Frontal cortex (tissue), 4 donors: ENCODE measurements around the gene FAM89A. TPM values are rescaled to one million over a fixed set of nuclear protein-coding genes. Genes with fewer than 3 reads are reported as not detected.
"Not testable (repeated sequence)": the region's sequence is repeated elsewhere in the genome, so short reads cannot be mapped to it uniquely, and the experiment has no call there.

Experiments
- DNase-seq, 2 donors: peaks; one replicate each; pipeline ENCODE4 v3.0.0; 2012; ENCODE audit warnings: low spot score in 2 of 2
- FAIRE-seq: peaks from 2 replicates; lab custom pipeline; 2012; peaks lifted over from hg19 to GRCh38; lab: Jason Lieb, UNC
- total RNA-seq: library from RNA; depleted of rRNA; stranded (reverse); fragments of >200 nt; gene quantifications from one replicate; pipeline ENCODE4 v1.2.3, GENCODE V29; 2014
- donor health status: control.
- donor health status: control.
- donor health status: control.

FAM89A gene
- total RNA-seq, 1 donor from 2014 or later, result 2.9 TPM

GRCh38 chr1:231037585-231038517 is 2.2 kb downstream of the FAM89A start:
- FAIRE-seq, result no peak

GRCh38 chr1:231036416-231036815 is 3.6 kb downstream of the FAM89A start:
- no peak for FAIRE-seq

More at GRCh38 chr1:231037585-231038517, 2.2 kb downstream of the FAM89A start:
- DNase-seq, result no peak

GRCh38 chr1:231035799-231036198 is 4.3 kb downstream of the FAM89A start:
- DNase-seq (no peak), FAIRE-seq (no peak)

More at GRCh38 chr1:231036416-231036815, 3.6 kb downstream of the FAM89A start:
- no peak for DNase-seq

GRCh38 chr1:231032963-231033362 is 7.1 kb downstream of the FAM89A start:
- FAIRE-seq (no peak), DNase-seq (no peak)

GRCh38 chr1:231029841-231030240 is 10.2 kb downstream of the FAM89A start:
- no peak for DNase-seq
- no peak for FAIRE-seq

GRCh38 chr1:231029247-231029646 is 10.8 kb downstream of the FAM89A start:
- not testable (repeated sequence) for DNase-seq, FAIRE-seq

GRCh38 chr1:231028682-231029081 is 11.4 kb downstream of the FAM89A start:
- DNase-seq, result no peak
- FAIRE-seq, result no peak

- FAIRE-seq, result no peak
- DNase-seq, result no peak
Measured at GRCh38 chr1:231027971-231028370, 12.1 kb downstream of the FAM89A start.

- DNase-seq (no peak), FAIRE-seq (no peak)
Measured at GRCh38 chr1:231027136-231027925, 12.7 kb downstream of the FAM89A start.

GRCh38 chr1:231026576-231026975 is 13.5 kb downstream of the FAM89A start:
- FAIRE-seq, result no peak
- DNase-seq, result no peak

- no peak for DNase-seq
Measured at GRCh38 chr1:231023150-231023549, 16.9 kb downstream of the FAM89A start.

GRCh38 chr1:231022543-231022942 is 17.5 kb downstream of the FAM89A start:
- FAIRE-seq, DNase-seq: not testable (repeated sequence)

More at GRCh38 chr1:231023150-231023549, 16.9 kb downstream of the FAM89A start:
- FAIRE-seq, result no peak

- DNase-seq, result no peak
Measured at GRCh38 chr1:231021540-231022031, 18.5 kb downstream of the FAM89A start.

GRCh38 chr1:231020816-231021215 is 19.2 kb downstream of the FAM89A start:
- DNase-seq (no peak), FAIRE-seq (no peak)

More at GRCh38 chr1:231021540-231022031, 18.5 kb downstream of the FAM89A start:
- FAIRE-seq, result no peak

GRCh38 chr1:231020139-231020601 is 19.9 kb downstream of the FAM89A start:
- DNase-seq, result no peak
- FAIRE-seq, result no peak

GRCh38 chr1:231019711-231020110 is 20.3 kb downstream of the FAM89A start:
- FAIRE-seq, result no peak

GRCh38 chr1:231016966-231017365 is 23.1 kb downstream of the FAM89A start:
- no peak for DNase-seq
- FAIRE-seq, result no peak

More at GRCh38 chr1:231019711-231020110, 20.3 kb downstream of the FAM89A start:
- DNase-seq, result no peak

- DNase-seq, result no peak
- no peak for FAIRE-seq
Measured at GRCh38 chr1:231016234-231016633, 23.8 kb downstream of the FAM89A start.

GRCh38 chr1:231013391-231014015 is 26.6 kb downstream of the FAM89A start:
- FAIRE-seq (no peak), DNase-seq (no peak)

- DNase-seq, result no peak
- no peak for FAIRE-seq
Measured at GRCh38 chr1:231011963-231012362, 28.1 kb downstream of the FAM89A start.
